Measurements from ENCODE around the gene ATP9A. TPM values are rescaled to one million over a fixed set of nuclear protein-coding genes. Genes with fewer than 3 reads are reported as not detected.
"Not testable (repeated sequence)": the region's sequence is repeated elsewhere in the genome, so short reads cannot be mapped to it uniquely, and the experiment has no call there.

ATP9A gene
- total RNA-seq, 3 donors from 2014 or later: 0.30 to 1.2 (median 1.0) TPM

DNA sequence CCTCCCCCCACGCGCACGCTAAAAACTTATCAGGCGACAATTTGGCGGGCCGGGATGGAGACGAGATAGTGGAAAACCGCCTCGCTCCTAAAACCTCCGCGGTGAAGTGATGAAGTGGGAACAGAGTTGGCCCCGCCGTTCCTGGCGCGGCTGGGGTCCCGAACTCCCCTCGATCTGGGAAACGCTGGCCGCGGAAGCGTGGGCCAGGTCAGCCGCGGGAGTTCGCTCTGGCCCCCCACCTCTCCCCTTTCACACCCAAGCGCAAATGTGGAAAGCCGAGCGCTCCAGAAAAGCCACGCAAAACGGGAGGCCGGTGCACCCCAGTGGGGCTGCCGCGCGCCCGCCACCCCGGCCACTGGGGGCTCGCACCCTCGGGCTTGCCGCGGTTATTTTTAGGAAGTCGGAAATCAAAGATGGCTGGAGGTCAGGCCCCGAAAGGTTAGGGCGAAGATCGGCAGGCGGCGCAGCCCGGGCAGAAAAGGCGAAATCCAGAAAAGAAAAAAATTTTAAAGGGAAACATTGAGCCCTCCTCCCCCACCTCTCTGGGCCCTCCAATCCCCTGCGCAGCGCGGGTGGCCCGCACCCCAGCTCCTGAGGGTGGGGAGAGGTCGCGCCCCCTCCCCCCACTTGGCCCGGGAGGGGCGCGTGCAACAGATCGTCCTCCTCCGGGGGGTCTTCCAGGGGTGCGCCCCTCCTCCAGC lies 33.1 kb upstream of the ATP9A start:
- Mint-ChIP-seq H3K9me3 (no peaks in the 10 kb centered on the region), H3K27me3 (ENCODE audit: low read depth) (peaks cover 66% of the 10 kb centered on the region), H3K4me3 (peak overlapping the region; percentile 50), H3K4me1 (ENCODE audit: low read depth) (peaks cover 6% of the 10 kb centered on the region), H3K36me3 (ENCODE audit: insufficient read depth) (no peaks in the 10 kb centered on the region)
- ATAC-seq (no peak), DNase-seq (no peak)

DNA sequence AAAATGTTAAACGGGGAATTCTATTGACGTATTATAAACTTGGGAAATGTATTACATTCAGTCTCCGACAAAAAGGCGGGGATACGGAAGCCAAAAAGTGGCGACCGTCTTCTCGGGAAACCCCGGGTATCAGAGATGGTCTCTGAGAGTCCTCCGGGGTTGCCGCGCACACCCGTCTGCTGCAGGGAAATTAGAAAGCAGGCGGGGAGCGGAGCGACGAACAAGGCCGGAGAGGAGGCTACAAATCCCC lies 32.6 kb upstream of the ATP9A start:
- no peak for DNase-seq
- Mint-ChIP-seq H3K4me3 (peak overlapping the region; percentile 50), H3K9me3 (no peaks in the 10 kb centered on the region), H3K36me3 (ENCODE audit: insufficient read depth) (no peaks in the 10 kb centered on the region), H3K4me1 (ENCODE audit: low read depth) (peaks cover 6% of the 10 kb centered on the region), H3K27me3 (ENCODE audit: low read depth) (peaks cover 66% of the 10 kb centered on the region)
- ATAC-seq: no peak

DNA sequence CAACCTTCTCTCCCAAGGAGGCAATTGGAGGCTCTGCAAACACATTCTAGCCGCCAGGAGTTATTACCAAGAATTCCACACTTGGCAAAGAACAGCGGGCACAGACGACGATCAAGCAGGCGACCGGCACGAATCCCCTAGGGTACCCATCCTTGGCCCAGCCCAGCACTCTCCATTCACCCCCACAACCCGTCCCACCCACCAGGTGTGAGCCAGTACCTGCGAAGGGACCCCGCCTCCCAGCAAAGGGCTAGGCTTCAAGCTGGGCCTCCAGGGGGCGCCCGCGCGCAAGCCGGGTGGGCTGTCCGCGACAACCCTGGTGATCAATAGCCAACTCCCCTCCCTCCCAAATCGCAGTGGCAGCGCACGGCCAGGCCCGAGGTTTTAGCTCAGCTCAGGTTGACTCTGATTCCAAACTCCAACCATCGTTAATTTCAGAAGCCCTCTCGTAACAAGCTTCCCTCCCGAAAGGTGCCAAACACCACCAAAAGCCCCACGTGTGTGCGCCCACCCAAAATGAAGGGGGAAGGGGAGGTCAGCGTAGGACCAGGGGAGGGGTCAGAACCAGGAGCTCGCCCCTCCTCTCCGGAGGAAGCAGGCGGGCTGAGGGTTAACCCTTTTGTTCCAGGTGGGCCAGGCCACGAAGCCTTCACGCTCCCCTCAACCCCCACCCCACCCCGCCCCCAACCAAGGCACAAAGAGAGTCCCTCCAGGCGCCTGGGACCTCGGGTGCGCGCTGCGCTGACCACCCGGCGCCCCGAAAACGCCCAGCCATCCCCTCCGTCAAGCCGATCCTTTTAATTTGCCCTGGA lies 32.1 kb upstream of the ATP9A start:
- Mint-ChIP-seq H3K9me3 (no peaks in the 10 kb centered on the region), H3K4me3 (peak overlapping the region; percentile 50), H3K4me1 (ENCODE audit: low read depth) (peaks cover 6% of the 10 kb centered on the region), H3K36me3 (ENCODE audit: insufficient read depth) (no peaks in the 10 kb centered on the region), H3K27me3 (ENCODE audit: low read depth) (peaks cover 65% of the 10 kb centered on the region)
- peak; percentile 38 for DNase-seq
- ATAC-seq: peak; percentile 62 to 76

DNA sequence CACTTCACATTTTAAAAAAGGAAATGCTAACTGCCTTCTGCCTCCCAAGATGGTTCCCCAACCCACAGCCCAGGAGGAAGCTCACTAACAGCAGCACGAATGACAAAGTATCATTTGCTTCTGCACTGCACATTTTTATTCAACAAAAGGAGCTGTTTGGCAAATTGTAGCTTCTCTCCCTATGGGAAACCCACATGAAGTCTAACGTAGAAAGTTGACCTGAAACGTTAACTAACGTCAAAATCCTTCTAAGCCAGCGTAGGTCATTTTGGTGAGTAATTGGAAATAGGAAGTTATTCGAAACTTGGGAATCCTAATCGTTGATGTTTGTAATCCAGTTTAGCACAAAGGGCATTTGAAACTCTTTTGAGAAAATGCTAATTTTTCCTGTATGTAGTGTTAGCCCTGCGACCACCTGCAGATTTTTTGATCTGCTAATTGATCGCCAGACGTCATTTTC lies 31.2 kb upstream of the ATP9A start:
- H3K4me1 Mint-ChIP-seq (ENCODE audit: low read depth): peaks cover 6% of the 10 kb centered on the region
- peaks cover 64% of the 10 kb centered on the region for H3K27me3 Mint-ChIP-seq (ENCODE audit: low read depth)
- H3K36me3 Mint-ChIP-seq (ENCODE audit: insufficient read depth): no peaks in the 10 kb centered on the region
- H3K9me3 Mint-ChIP-seq: no peaks in the 10 kb centered on the region
- DNase-seq: no peak
- no peak for ATAC-seq
- H3K4me3 Mint-ChIP-seq: no peak overlapping the region

DNA sequence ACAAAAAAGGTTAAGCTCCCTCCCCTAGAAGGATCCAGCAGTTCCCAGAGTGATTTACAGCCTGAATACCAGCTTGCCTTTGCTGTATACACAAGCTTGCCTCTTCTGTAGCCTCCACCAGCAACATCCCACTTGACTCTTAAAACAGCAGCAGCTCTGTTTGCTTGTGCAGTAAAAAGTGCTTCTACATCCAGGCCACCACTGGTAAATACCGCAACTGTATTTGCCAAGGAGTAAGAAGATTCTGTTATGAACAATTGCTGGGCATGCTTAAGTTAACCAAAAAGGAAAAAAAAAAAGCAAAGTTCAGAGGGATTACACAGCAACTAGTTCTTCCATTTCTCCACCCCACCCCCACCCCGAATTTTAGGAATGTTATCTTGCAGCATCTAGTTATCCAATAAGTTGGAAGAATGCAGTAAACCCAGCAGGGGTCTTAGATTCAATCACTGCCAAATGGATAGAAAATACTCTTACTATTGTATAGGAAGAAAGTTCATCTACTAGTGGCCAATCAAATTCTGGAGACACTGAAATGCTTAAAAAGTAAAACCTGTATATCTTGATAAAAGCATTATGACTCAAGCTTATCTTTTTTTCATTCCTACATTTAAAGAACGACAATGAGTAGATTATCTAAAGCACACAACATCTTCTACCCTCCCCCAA lies 29.3 kb upstream of the ATP9A start:
- peaks cover 6% of the 10 kb centered on the region for H3K4me1 Mint-ChIP-seq (ENCODE audit: low read depth)
- no peak overlapping the region for H3K4me3 Mint-ChIP-seq
- no peak for DNase-seq
- H3K27me3 Mint-ChIP-seq (ENCODE audit: low read depth): peaks cover 60% of the 10 kb centered on the region
- no peaks in the 10 kb centered on the region for H3K36me3 Mint-ChIP-seq (ENCODE audit: insufficient read depth)
- no peaks in the 10 kb centered on the region for H3K9me3 Mint-ChIP-seq
- ATAC-seq: no peak

DNA sequence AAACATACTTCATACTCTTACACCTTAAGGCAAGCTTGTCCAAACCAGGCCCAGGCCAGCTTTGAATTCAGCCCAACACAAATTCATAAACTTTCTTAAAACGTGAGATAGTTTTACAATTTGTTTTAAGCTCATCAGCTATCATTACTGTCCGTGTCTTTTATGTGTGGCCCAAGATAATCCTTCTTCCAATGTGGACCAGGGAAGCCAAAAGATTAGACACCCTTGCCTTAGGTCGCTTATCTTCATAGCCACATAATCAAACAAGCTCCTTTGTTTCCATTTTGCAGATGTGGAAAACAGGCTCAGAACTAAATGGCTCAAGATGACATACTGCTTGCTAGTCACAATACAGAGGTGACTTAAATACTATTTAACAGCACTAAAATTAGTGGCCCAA lies 28.1 kb upstream of the ATP9A start:
- no peaks in the 10 kb centered on the region for H3K9me3 Mint-ChIP-seq

DNA sequence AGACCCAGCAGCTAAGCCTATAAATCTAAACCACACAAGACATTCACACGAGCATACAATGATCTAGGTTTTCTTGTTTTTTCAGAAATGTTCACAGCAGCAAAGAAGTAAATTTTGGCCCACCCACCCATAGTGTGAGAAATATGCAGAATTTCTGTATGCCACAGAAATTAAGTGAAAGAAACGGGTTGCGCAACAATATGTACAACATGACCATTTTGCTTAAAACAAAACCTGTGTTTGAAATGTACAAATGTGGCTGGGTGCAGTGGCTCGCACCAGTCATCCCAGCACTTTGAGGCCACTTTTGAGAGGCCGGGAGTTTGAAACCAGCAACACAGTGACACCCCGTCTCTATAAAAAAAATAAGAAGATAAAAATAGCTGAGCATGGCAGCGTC lies 24.8 kb upstream of the ATP9A start:
- no peak for ATAC-seq
- Mint-ChIP-seq H3K4me1 (ENCODE audit: low read depth) (no peaks in the 10 kb centered on the region), H3K4me3 (no peak overlapping the region), H3K27me3 (ENCODE audit: low read depth) (peaks cover 25% of the 10 kb centered on the region), H3K9me3 (no peaks in the 10 kb centered on the region), H3K36me3 (ENCODE audit: insufficient read depth) (no peaks in the 10 kb centered on the region)
- no peak for DNase-seq

More for the DNA sequence above, 28.1 kb upstream of the ATP9A start:
- H3K4me1 Mint-ChIP-seq (ENCODE audit: low read depth): peaks cover 6% of the 10 kb centered on the region
- H3K27me3 Mint-ChIP-seq (ENCODE audit: low read depth): peaks cover 54% of the 10 kb centered on the region
- H3K36me3 Mint-ChIP-seq (ENCODE audit: insufficient read depth): no peaks in the 10 kb centered on the region
- ATAC-seq: no peak
- no peak for DNase-seq
- H3K4me3 Mint-ChIP-seq: no peak overlapping the region

DNA sequence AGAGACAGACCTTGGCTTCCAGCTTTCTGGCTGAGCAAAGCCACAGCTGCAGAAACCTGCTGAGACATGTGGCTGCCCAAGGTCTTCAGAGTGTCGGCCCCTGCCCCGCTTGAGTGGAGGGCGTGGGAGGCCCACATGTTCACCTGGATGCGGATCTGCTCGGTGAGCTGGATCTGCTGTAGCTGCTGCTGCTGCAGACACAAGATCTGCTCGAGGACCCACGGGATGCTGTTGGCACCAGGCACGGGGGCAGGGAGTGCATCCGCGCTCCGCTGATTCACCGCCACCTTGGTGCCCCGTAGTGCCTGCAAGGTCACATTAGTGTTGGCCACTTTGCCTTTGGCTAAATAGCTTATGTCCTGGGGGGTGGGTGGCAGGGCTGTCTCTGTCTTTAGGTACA lies 23.4 kb upstream of the ATP9A start:
- Mint-ChIP-seq H3K9me3 (no peaks in the 10 kb centered on the region), H3K27me3 (ENCODE audit: low read depth) (peaks cover 16% of the 10 kb centered on the region), H3K4me1 (ENCODE audit: low read depth) (no peaks in the 10 kb centered on the region), H3K4me3 (no peak overlapping the region), H3K36me3 (ENCODE audit: insufficient read depth) (no peaks in the 10 kb centered on the region)
- DNase-seq: no peak
- no peak for ATAC-seq

DNA sequence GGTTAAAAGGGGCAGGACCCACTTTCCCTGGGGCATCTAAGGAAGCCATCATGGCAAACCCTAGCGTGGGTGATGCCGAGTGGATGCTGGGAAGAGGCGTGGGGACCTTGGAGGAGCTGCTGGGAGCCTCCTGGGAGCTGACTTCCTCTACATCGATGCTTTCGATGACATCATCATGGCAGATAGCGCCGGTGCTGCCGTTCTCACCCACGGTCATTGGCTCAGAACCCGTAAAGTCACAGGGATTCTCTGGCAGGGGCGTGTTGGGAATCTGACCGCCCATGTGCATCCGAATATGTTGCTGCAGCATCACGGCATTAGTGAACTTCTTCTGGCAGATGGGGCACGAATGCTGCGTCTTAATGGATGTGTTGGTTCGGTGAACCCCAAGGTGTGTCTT lies 22.1 kb upstream of the ATP9A start:
- Mint-ChIP-seq H3K4me3 (no peak overlapping the region), H3K4me1 (ENCODE audit: low read depth) (no peaks in the 10 kb centered on the region), H3K36me3 (ENCODE audit: insufficient read depth) (no peaks in the 10 kb centered on the region), H3K27me3 (ENCODE audit: low read depth) (peaks cover 12% of the 10 kb centered on the region), H3K9me3 (no peaks in the 10 kb centered on the region)
- no peak for DNase-seq
- ATAC-seq: no peak

DNA sequence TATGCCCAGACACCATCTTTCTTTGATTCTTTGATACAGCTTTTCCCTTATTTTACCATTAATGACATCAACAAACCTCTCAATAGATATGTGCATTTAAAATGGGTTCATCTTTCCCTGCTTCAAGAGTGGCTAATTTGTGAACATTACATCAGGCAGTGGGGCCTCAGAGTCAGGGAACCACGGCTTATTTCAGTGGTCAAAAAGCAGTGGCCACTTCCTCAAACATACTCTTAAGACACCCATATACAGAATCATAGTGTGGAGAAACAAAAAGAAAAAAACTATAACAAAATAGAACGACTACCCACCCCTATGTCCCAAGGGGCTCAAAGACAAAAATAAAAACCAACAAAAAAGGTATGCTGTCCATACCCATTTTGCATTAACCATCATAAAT lies 21.2 kb upstream of the ATP9A start:
- no peaks in the 10 kb centered on the region for H3K4me1 Mint-ChIP-seq (ENCODE audit: low read depth)

DNA sequence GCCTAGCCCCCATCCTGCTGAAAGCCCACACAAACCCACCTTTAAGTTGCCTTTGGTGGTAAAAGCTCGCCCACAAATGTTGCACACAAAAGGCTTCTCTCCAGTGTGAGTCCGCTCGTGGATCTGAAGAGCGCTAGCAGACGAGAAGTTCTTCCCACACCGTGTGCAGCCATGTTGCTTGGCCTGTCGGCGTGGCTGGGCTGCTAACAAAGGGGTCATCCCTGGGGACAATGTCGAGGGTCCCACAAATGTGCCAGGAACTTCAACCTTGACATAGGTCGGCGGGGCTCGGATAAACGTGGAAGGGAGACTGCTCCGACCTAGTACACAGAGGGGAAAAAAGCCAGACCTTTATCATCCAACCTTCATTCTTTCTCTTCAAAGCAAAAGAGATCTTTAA lies 20.6 kb upstream of the ATP9A start:
- Mint-ChIP-seq H3K4me3 (no peak overlapping the region), H3K9me3 (no peaks in the 10 kb centered on the region), H3K27me3 (ENCODE audit: low read depth) (peaks cover 7% of the 10 kb centered on the region), H3K36me3 (ENCODE audit: insufficient read depth) (no peaks in the 10 kb centered on the region), H3K4me1 (ENCODE audit: low read depth) (no peaks in the 10 kb centered on the region)
- ATAC-seq (no peak), DNase-seq (no peak)

More for the DNA sequence above, 21.2 kb upstream of the ATP9A start:
- ATAC-seq (no peak), DNase-seq (no peak)
- H3K27me3 Mint-ChIP-seq (ENCODE audit: low read depth): peaks cover 7% of the 10 kb centered on the region
- H3K36me3 Mint-ChIP-seq (ENCODE audit: insufficient read depth): no peaks in the 10 kb centered on the region
- H3K9me3 Mint-ChIP-seq: no peaks in the 10 kb centered on the region
- no peak overlapping the region for H3K4me3 Mint-ChIP-seq

DNA sequence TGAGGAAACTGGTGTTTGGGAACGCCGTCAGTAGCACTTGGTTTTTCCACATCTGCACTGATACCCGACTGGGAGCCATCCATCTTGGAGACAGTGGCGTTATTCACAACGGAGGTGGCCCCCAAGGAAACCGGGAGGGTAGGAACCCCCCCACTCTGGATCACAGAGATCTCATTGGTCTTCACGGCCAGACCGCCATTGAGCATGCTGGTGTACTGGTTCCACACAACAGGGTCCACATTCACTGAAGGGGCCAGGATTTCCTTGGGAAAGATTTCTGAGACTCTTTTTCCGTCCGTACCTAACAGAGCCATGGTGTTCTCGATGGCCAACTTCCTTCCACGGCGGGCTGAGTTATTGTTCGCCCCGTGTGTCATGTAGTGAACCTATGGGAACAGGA lies 16.1 kb upstream of the ATP9A start:
- no peak for ATAC-seq
- no peak overlapping the region for H3K4me3 Mint-ChIP-seq
- H3K4me1 Mint-ChIP-seq (ENCODE audit: low read depth): no peaks in the 10 kb centered on the region
- DNase-seq: no peak
- H3K36me3 Mint-ChIP-seq (ENCODE audit: insufficient read depth): no peaks in the 10 kb centered on the region
- no peaks in the 10 kb centered on the region for H3K27me3 Mint-ChIP-seq (ENCODE audit: low read depth)
- no peaks in the 10 kb centered on the region for H3K9me3 Mint-ChIP-seq

DNA sequence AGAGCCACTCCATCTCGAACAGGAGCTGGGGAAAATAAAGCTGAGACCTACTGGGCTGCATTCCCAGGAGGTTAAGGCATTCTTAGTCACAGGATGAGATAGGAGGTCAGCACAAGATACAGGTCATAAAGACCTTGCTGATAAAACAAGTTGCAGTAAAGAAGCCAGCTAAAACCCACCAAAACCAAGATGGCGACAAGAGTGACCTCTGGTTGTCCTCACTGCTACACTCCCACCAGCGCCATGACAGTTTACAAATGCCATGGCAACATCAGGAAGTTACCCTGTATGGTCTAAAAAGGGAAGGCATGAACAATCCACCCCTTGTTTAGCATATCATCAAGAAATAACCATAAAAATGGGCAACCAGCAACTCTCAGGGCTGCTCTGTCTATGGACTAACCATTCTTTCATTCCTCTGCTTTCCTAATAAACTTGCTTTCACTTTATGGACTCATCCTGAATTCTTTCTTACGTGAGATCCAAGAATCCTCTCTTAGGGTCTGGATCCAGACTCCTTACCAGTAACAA lies 10.1 kb upstream of the ATP9A start:
- not testable (repeated sequence) for H3K36me3 Mint-ChIP-seq (ENCODE audit: insufficient read depth); H3K27me3 Mint-ChIP-seq (ENCODE audit: low read depth); ATAC-seq; H3K4me3 Mint-ChIP-seq; H3K4me1 Mint-ChIP-seq (ENCODE audit: low read depth); H3K9me3 Mint-ChIP-seq; DNase-seq

DNA sequence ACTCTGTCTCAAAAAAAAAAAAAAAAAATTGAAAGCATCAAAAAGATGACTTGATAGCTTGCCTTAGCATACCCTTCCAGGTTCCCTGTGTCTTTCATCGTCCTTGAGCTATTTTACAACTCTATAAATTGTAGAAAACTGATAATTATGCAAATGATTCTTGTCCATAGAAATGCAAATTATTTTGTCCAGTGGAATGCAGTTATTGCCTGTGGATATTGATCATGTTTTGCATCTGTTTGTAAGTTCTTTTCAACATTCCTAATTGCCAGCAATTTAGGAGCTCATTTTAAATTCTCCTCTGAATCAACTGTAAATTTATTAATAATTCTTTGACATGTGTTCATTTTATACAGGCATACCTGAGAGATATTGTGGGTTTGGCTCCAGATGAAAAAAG lies 7.1 kb upstream of the ATP9A start:
- no peak for ATAC-seq
- Mint-ChIP-seq H3K36me3 (ENCODE audit: insufficient read depth) (no peaks in the 10 kb centered on the region), H3K9me3 (peaks cover 4% of the 10 kb centered on the region), H3K4me3 (no peak overlapping the region), H3K4me1 (ENCODE audit: low read depth) (no peaks in the 10 kb centered on the region), H3K27me3 (ENCODE audit: low read depth) (peaks cover 11% of the 10 kb centered on the region)
- no peak for DNase-seq
